Astrocyte (in vitro differentiated cells and primary cell): ENCODE data around the gene FAM47E. TPM values are rescaled to one million over a fixed set of nuclear protein-coding genes. Genes with fewer than 3 reads are reported as not detected.
"Not testable (repeated sequence)": the region's sequence is repeated elsewhere in the genome, so short reads cannot be mapped to it uniquely, and the experiment has no call there.

Experiments used
- DNase-seq: peaks from one replicate; pipeline ENCODE4 v3.0.0-alpha.2; 2010; ENCODE audit warnings: low read depth
- FAIRE-seq: peaks from 2 replicates; lab custom pipeline; 2011; peaks lifted over from hg19 to GRCh38; lab: Jason Lieb, UNC
- H2AFZ ChIP-seq: 2 replicates; pipeline ENCODE4 v1.6.0; 2012; ENCODE audit warnings: low read depth, low read length, inconsistent platforms
- H3K27ac ChIP-seq: 2 replicates; pipeline ENCODE4 v1.5.1; 2011; ENCODE audit warnings: low read depth, low read length, inconsistent platforms
- H3K27me3 ChIP-seq: 2 replicates; pipeline ENCODE4 v1.6.0; 2011; ENCODE audit warnings: low read length, inconsistent platforms; ENCODE audit not compliant: insufficient read depth
- H3K36me3 ChIP-seq: 2 replicates; pipeline ENCODE4 v1.5.1; 2011; ENCODE audit warnings: low read length, inconsistent platforms; ENCODE audit not compliant: insufficient read depth
- H3K4me1 ChIP-seq: 2 replicates; pipeline ENCODE4 v1.5.1; 2011; ENCODE audit warnings: low read length, inconsistent platforms; ENCODE audit not compliant: insufficient read depth
- H3K4me2 ChIP-seq: 2 replicates; pipeline ENCODE4 v1.6.0; 2012; ENCODE audit warnings: low read length, inconsistent platforms
- H3K4me3 ChIP-seq: 2 replicates; pipeline ENCODE4 v1.5.1; 2011; ENCODE audit warnings: low read depth, mild to moderate bottlenecking, low read length, inconsistent platforms; ENCODE audit not compliant: insufficient read depth
- H3K79me2 ChIP-seq: 2 replicates; pipeline ENCODE4 v1.6.0; 2012; ENCODE audit warnings: mild to moderate bottlenecking, low read length, inconsistent platforms; ENCODE audit not compliant: insufficient read depth
- H3K9ac ChIP-seq: 2 replicates; pipeline ENCODE4 v1.6.0; 2012; ENCODE audit warnings: mild to moderate bottlenecking, low read length, inconsistent platforms
- H3K9me3 ChIP-seq: 2 replicates; pipeline ENCODE4 v1.5.1; 2012; ENCODE audit warnings: low read depth, mild to moderate bottlenecking, low read length, inconsistent platforms; ENCODE audit not compliant: insufficient read depth
- H4K20me1 ChIP-seq: 2 replicates; pipeline ENCODE4 v1.6.0; 2012; ENCODE audit warnings: low read length, inconsistent platforms; ENCODE audit not compliant: insufficient read depth
- H3K27ac Mint-ChIP-seq: one replicate; pipeline ENCODE4 v1.8.0; 2021; ENCODE audit warnings: mild to moderate bottlenecking, mixed read lengths; ENCODE audit not compliant: unreplicated experiment
- H3K27me3 Mint-ChIP-seq: one replicate; pipeline ENCODE4 v1.8.0; 2021; ENCODE audit warnings: low read depth, mixed read lengths; ENCODE audit not compliant: unreplicated experiment
- H3K36me3 Mint-ChIP-seq: one replicate; pipeline ENCODE4 v1.8.0; 2021; ENCODE audit warnings: low read depth, mixed read lengths; ENCODE audit not compliant: unreplicated experiment
- H3K4me1 Mint-ChIP-seq: one replicate; pipeline ENCODE4 v1.8.0; 2021; ENCODE audit warnings: low read depth, mixed read lengths; ENCODE audit not compliant: unreplicated experiment
- H3K4me3 Mint-ChIP-seq: one replicate; pipeline ENCODE4 v1.8.0; 2021; ENCODE audit warnings: mild to moderate bottlenecking, moderate library complexity, mixed read lengths; ENCODE audit not compliant: unreplicated experiment
- H3K9me3 Mint-ChIP-seq: one replicate; pipeline ENCODE4 v1.8.0; 2021; ENCODE audit warnings: mild to moderate bottlenecking, mixed read lengths; ENCODE audit not compliant: unreplicated experiment
- CTCF ChIP-seq: IDR thresholded peaks from 2 replicates; pipeline ENCODE4 v1.5.1; 2011; ENCODE audit warnings: low read depth, mild to moderate bottlenecking, inconsistent platforms, low read length, moderate library complexity; ENCODE audit not compliant: insufficient read depth
- EZH2 ChIP-seq: IDR thresholded peaks from 2 replicates; pipeline ENCODE4 v1.6.1; 2012; ENCODE audit warnings: mild to moderate bottlenecking, low read length, inconsistent platforms; ENCODE audit not compliant: insufficient read depth
- total RNA-seq: library from RNA; stranded (reverse); gene quantifications from 2 replicates; pipeline ENCODE4 v1.2.1, GENCODE V29; 2021

Gene FAM47E
- total RNA-seq, 1 donor from 2014 or later: 0.54 TPM

- Histone ChIP-seq H3K27ac (no peak overlapping the region), H3K9me3 (no peaks in the 10 kb centered on the region), H3K27me3 (peaks cover 5% of the 10 kb centered on the region), H3K79me2 (no peaks in the 10 kb centered on the region), H3K9ac (no peak overlapping the region), H3K36me3 (no peaks in the 10 kb centered on the region), H3K4me3 (no peak overlapping the region), H2AFZ (no peak overlapping the region), H4K20me1 (no peaks in the 10 kb centered on the region), H3K4me1 (no peaks in the 10 kb centered on the region), H3K4me2 (no peak overlapping the region)
- H3K4me3 Mint-ChIP-seq: no peak overlapping the region
- no peaks in the 10 kb centered on the region for H3K36me3 Mint-ChIP-seq
- TF ChIP-seq EZH2 (no peak), CTCF (no peak)
- H3K4me1 Mint-ChIP-seq: no peaks in the 10 kb centered on the region
- H3K9me3 Mint-ChIP-seq: peaks cover 8% of the 10 kb centered on the region
- DNase-seq: no peak
- H3K27me3 Mint-ChIP-seq: no peaks in the 10 kb centered on the region
- no peak overlapping the region for H3K27ac Mint-ChIP-seq
- no peak for FAIRE-seq
Measured at GRCh38 chr4:76238236-76238635, 13.3 kb upstream of the FAM47E start.

GRCh38 chr4:76238701-76239100 lies 12.8 kb upstream of the FAM47E start:
- Histone ChIP-seq H3K27ac (no peak overlapping the region), H3K36me3 (no peaks in the 10 kb centered on the region), H3K4me1 (no peaks in the 10 kb centered on the region), H3K27me3 (peaks cover 8% of the 10 kb centered on the region), H3K9ac (no peak overlapping the region), H3K9me3 (no peaks in the 10 kb centered on the region), H3K4me3 (no peak overlapping the region), H4K20me1 (no peaks in the 10 kb centered on the region), H2AFZ (no peak overlapping the region), H3K79me2 (no peaks in the 10 kb centered on the region), H3K4me2 (no peak overlapping the region)
- H3K9me3 Mint-ChIP-seq: peaks cover 8% of the 10 kb centered on the region
- peaks cover 3% of the 10 kb centered on the region for H3K27me3 Mint-ChIP-seq
- H3K4me3 Mint-ChIP-seq: no peak overlapping the region
- H3K36me3 Mint-ChIP-seq: no peaks in the 10 kb centered on the region
- H3K27ac Mint-ChIP-seq: no peak overlapping the region
- FAIRE-seq (no peak), DNase-seq (no peak)
- H3K4me1 Mint-ChIP-seq: no peaks in the 10 kb centered on the region
- no peak for TF ChIP-seq CTCF
- TF ChIP-seq EZH2: no peak

- Histone ChIP-seq H3K9ac (no peak overlapping the region), H3K79me2 (no peaks in the 10 kb centered on the region), H4K20me1 (no peaks in the 10 kb centered on the region), H3K4me2 (no peak overlapping the region), H3K4me3 (no peak overlapping the region), H3K27me3 (peaks cover 8% of the 10 kb centered on the region), H2AFZ (no peak overlapping the region), H3K9me3 (no peaks in the 10 kb centered on the region), H3K36me3 (no peaks in the 10 kb centered on the region), H3K27ac (no peak overlapping the region), H3K4me1 (no peaks in the 10 kb centered on the region)
- no peaks in the 10 kb centered on the region for H3K36me3 Mint-ChIP-seq
- DNase-seq (no peak), FAIRE-seq (no peak)
- H3K27ac Mint-ChIP-seq: no peak overlapping the region
- H3K4me3 Mint-ChIP-seq: no peak overlapping the region
- H3K4me1 Mint-ChIP-seq: no peaks in the 10 kb centered on the region
- peaks cover 8% of the 10 kb centered on the region for H3K9me3 Mint-ChIP-seq
- H3K27me3 Mint-ChIP-seq: peaks cover 3% of the 10 kb centered on the region
- no peak for TF ChIP-seq EZH2
- TF ChIP-seq CTCF: no peak
Measured at GRCh38 chr4:76240236-76240635, 11.3 kb upstream of the FAM47E start.

GRCh38 chr4:76243877-76244276 lies 7.6 kb upstream of the FAM47E start:
- H3K4me1 Mint-ChIP-seq, H4K20me1 ChIP-seq, H3K27ac ChIP-seq, H3K4me2 ChIP-seq, H3K9me3 ChIP-seq, H3K4me3 ChIP-seq, H2AFZ ChIP-seq, H3K36me3 Mint-ChIP-seq, FAIRE-seq, H3K9me3 Mint-ChIP-seq, H3K79me2 ChIP-seq, DNase-seq, H3K9ac ChIP-seq, H3K4me3 Mint-ChIP-seq, H3K36me3 ChIP-seq, H3K4me1 ChIP-seq, H3K27ac Mint-ChIP-seq: not testable (repeated sequence)
- H3K27me3 Mint-ChIP-seq: peaks cover 12% of the 10 kb centered on the region
- peaks cover 22% of the 10 kb centered on the region for H3K27me3 ChIP-seq
